Ovary (tissue), 9 donors: ENCODE results near the gene POLR3GL. TPM values are rescaled to one million over a fixed set of nuclear protein-coding genes. Genes with fewer than 3 reads are reported as not detected.

Source experiments
- DNase-seq, 5 donors: peaks; one replicate each; pipeline ENCODE4 v3.0.0-alpha.2; 2019 to 2020
- H3K27ac ChIP-seq, 2 donors: fragments of 200-600 bp; one replicate each; pipeline versions ENCODE4 v1.5.1 to v1.8.0; 2019 to 2022
- H3K27me3 ChIP-seq: fragments of 200-600 bp; one replicate; pipeline ENCODE4 v1.8.0; 2022
- H3K36me3 ChIP-seq: fragments of 200-600 bp; sonication (generic); one replicate; pipeline ENCODE4 v1.5.1; 2019
- H3K4me1 ChIP-seq: one replicate; pipeline ENCODE4 v1.8.1; 2013; ENCODE audit warnings: mild to moderate bottlenecking, moderate library complexity; ENCODE audit not compliant: insufficient read depth
- H3K4me3 ChIP-seq: fragments of 200-600 bp; sonication (generic); one replicate; pipeline ENCODE4 v1.5.1; 2017
- H3K9me3 ChIP-seq, 2 donors: fragments of 200-600 bp in 1 of 2; sonication (generic) in 1 of 2; one replicate each; pipeline versions ENCODE4 v1.5.1 to v1.8.1; 2013 to 2019; ENCODE audit warnings: mild to moderate bottlenecking in 1 of 2, moderate library complexity in 1 of 2
- CTCF ChIP-seq, 3 donors: fragments of 450-650 bp in 2 of 3; fragments of 200-600 bp in 1 of 3; IDR thresholded peaks; one replicate each; pipeline versions ENCODE4 v1.5.1 to v1.8.0; 2016 to 2022; ENCODE audit warnings: antibody characterized with exemption in 3 of 3, mild to moderate bottlenecking in 1 of 3
- EP300 ChIP-seq: sonication (generic); formaldehyde crosslinking; IDR thresholded peaks from one replicate; pipeline ENCODE4 v1.6.1; 2017; ENCODE audit warnings: antibody characterized with exemption
- POLR2A ChIP-seq: fragments of 450-650 bp; IDR thresholded peaks from one replicate; pipeline ENCODE4 v1.6.1; 2017; ENCODE audit warnings: antibody characterized with exemption, mild to moderate bottlenecking, moderate library complexity
- WGBS, 3 donors: extraction: QIAGEN DNeasy Blood & Tissue Kit in 1 of 3; methylation state at CpG; one replicate each; pipeline versions ENCODE4 v1.1.5 to v1.1.7; 2013 to 2017; 5-methylcytosine and 5-hydroxymethylcytosine counted together
- intact Hi-C, 4 donors: fragments of 100-400 bp; cut with DNase I; formaldehyde crosslinking; loops; one replicate each; pipeline versions ENCODE4 v1.11.0 to v1.15.1; 2022 to 2023
- polyA plus RNA-seq, 2 donors: library from polyadenylated mRNA; stranded (reverse); fragments of 200-250 nt in 1 of 2; fragments of 350-450 nt in 1 of 2; fragmentation: Illumina TruSeq in 1 of 2; extraction: RNeasy Lipid Tissue Mini Kit (QIAGEN cat#74804) in 1 of 2; gene quantifications; one replicate each; pipeline ENCODE4 v1.2.3, GENCODE V29; 2013 to 2014
- total RNA-seq, 7 donors: library from RNA; depleted of rRNA in 2 of 7; stranded (reverse); fragments of >200 nt in 2 of 7; fragmentation: NEBNext Ultra II Directional in 3 of 7; extraction: Animal tissue kit (Norgen Biotek cat#: 25700) in 3 of 7; gene quantifications; one replicate each; pipeline versions ENCODE4 v1.1.0 to v1.2.4, GENCODE V29; 2016 to 2023
- donor health status: DM: no; HTN: no; CAD: no; lungs with moderate emphysema.
- donor health status: DM: no; HTN: no; CAD: no.
- donor health status: Bipolar disorder and iron deficiency.
- donor health status: DM: yes; HTN: yes; CAD: no.
- donor health status: DM: no; HTN: no; CAD: no.
- donor health status: DM: yes; HTN: yes; CAD: no.

The POLR3GL gene
- total and polyA plus RNA-seq, 9 donors = 16.7 to 51.4 (median 26.9) TPM

- Histone ChIP-seq H3K4me3 (peak overlapping the region; percentile 2), H3K36me3 (no peaks in the 10 kb centered on the region), H3K4me1 (peaks cover 2% of the 10 kb centered on the region), H3K9me3 (no peaks in the 10 kb centered on the region), H3K27ac (no peak overlapping the region), H3K27me3 (no peaks in the 10 kb centered on the region)
- WGBS, 3 donors = 9 to 14% (median 13%) methylated on average over 42 to 43 of the region's 43 CpGs
- DNase-seq = peak in 1 of 5 donors; percentile 17
- intact Hi-C loops = loop anchor here in 2 of 4 donors (10.0 kb wide), 1 partner anchor 175 kb away; the partner anchor contains the start of gene NUDT17 (in 2 of the 2)
- TF ChIP-seq POLR2A (no peak), CTCF (IDR thresholded peaks at IDR 0.05) (no peak), EP300 (no peak)
Observed at GRCh38 chr1:146019231-146020057, 55.0 kb downstream of the POLR3GL start.

GRCh38 chr1:146020058-146021049 lies 55.9 kb downstream of the POLR3GL start:
- intact Hi-C loops = no loop called here
- H3K4me1 ChIP-seq = peaks cover 2% of the 10 kb centered on the region
- no peaks in the 10 kb centered on the region for H3K36me3 ChIP-seq
- H3K27me3 ChIP-seq = no peaks in the 10 kb centered on the region
- no peak overlapping the region for H3K27ac ChIP-seq
- H3K4me3 ChIP-seq = no peak overlapping the region
- WGBS, 3 donors = 84 to 86% (median 85%) methylated on average over 4 of the region's 4 CpGs
- no peak for DNase-seq
- no peaks in the 10 kb centered on the region for H3K9me3 ChIP-seq
- TF ChIP-seq POLR2A (no peak), CTCF (IDR thresholded peaks at IDR 0.05) (no peak), EP300 (no peak)

- intact Hi-C loops = no loop called here
- DNase-seq = no peak
- Histone ChIP-seq H3K27ac (no peak overlapping the region), H3K4me3 (no peak overlapping the region), H3K36me3 (no peaks in the 10 kb centered on the region), H3K4me1 (peaks cover 2% of the 10 kb centered on the region), H3K9me3 (no peaks in the 10 kb centered on the region), H3K27me3 (no peaks in the 10 kb centered on the region)
- 31 to 40% (median 37%) methylated on average over 1 of the region's 1 CpG for WGBS, 3 donors
- TF ChIP-seq CTCF (IDR thresholded peaks at IDR 0.05) = no peak
- TF ChIP-seq POLR2A = no peak
- TF ChIP-seq EP300 = no peak
Observed at GRCh38 chr1:146021050-146021445, 56.6 kb downstream of the POLR3GL start.

GRCh38 chr1:146021622-146022402 lies 57.3 kb downstream of the POLR3GL start, which contains the start of gene HJV:
HJV (minus strand) TSS chr1:146021735; CDS start chr1:146020231, 1,504 bp downstream.
- TF ChIP-seq POLR2A = no peak
- no peak for TF ChIP-seq CTCF (IDR thresholded peaks at IDR 0.05)
- TF ChIP-seq EP300 = no peak
- intact Hi-C loops = no loop called here
- WGBS, 3 donors = 23 to 24% (median 24%) methylated on average over 5 of the region's 5 CpGs
- H3K9me3 ChIP-seq = no peaks in the 10 kb centered on the region
- no peaks in the 10 kb centered on the region for H3K36me3 ChIP-seq
- peaks cover 2% of the 10 kb centered on the region for H3K4me1 ChIP-seq
- no peak within 1 kb of the TSS for H3K4me3 ChIP-seq
- no peak for DNase-seq
- no peaks in the 10 kb centered on the region for H3K27me3 ChIP-seq
- no peak within 1 kb of the TSS for H3K27ac ChIP-seq
